ENCODE results near the gene FOXL2. TPM values are rescaled to one million over a fixed set of nuclear protein-coding genes. Genes with fewer than 3 reads are reported as not detected.

The FOXL2 gene
- total RNA-seq, 2 experiments from 2014 or later: not detected

DNA sequence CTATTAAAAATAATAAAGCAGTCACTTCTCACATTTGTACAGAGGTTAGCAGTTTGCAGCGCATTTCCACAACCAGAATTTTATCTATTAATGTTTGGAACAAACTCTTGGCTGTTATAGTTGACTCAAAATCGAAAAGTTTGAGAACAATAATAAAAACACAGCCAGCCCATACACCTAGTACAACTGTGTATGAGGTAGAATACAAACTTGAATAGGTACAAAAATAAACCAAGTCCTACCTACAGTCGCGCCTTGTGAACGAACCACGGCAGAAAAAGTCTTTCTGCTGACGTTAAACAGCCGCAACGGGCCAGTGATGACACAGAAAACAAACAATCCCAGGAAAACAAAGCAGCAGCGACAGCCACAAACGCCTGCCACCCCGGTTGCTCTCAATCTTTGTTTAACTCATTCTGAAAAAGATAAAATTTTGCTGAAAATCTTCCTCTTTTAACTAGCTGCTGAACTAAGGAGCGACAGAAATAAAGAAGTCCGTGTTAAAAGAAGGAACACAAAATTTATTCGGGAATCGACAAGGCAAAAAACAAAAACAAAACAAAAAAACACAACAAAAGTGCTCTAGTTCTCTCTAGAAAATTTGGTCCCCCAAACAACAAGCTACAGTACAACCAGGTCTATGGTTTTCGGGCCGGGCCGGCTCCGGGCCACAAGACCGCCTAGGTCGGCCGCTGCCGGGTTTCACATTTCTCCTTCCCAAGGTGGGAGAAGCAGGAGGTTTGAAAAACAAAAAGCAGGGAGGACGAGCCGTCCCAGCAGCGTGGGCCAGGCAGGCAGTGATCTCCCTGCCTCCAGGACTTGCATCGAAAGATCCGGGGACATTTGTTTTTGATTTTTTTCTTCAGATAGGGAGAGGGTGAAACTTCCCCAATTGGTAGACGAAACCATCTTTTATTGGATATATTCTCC lies 2.9 kb downstream of the FOXL2 start:
- Mint-ChIP-seq H3K4me1 (peaks cover 28% of the 10 kb centered on the region), H3K27me3 (peaks cover 87% of the 10 kb centered on the region), H3K36me3 (ENCODE audit: low read depth) (peaks cover 7% of the 10 kb centered on the region), H3K27ac (peak overlapping the region; percentile 33), H3K4me3 (peak overlapping the region; percentile 21), H3K9me3 (no peaks in the 10 kb centered on the region)
- POLR2A ChIA-PET: interaction anchor here (1.3 kb wide), 1 partner anchor 8 kb away, joined by 3 read pairs; no protein-coding TSS in a partner anchor
- CTCF ChIA-PET: interaction anchor here (1.3 to 2.4 kb wide), 3 partner anchors 8 to 385 kb away, joined by 4 to 9 read pairs (median 8); no protein-coding TSS in a partner anchor
- no peak for DNase-seq

DNA sequence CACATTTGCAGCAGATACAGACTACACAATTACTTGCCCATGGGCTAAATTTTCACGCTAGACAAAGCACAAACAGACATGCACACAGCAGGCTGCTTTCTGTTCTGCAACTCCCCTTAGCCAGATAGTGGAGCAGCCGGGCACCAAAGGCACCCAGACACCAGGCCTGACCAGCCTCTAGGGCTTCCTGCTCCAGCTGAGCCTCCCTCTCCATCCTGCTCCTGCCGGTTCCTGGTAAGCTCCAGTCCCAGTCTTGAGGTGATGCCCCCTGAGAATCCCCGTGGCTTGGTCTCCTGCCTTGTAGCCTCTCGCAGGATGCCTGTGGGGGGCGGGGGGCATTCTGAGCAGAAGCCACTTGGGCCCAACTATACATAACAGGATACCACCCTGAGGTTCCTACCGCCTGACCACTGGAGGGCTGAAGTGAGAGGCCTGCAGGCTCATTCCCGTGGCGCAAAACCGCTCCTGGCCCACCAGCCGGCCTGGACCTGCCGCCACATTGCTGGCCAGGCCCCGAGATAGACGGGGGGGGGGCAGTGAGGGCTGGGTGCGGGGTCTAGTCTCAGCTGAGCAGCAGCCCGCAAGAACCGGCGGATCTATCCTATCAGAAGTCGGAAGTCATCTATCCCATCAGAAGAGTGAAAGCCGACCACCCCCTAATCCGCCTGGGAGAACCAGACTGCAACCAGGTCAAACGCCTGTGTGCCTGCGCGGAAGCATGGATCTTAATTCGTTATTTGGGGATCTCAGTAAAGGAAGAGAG lies 3.9 kb downstream of the FOXL2 start:
- POLR2A ChIA-PET: no interaction called here
- no peaks in the 10 kb centered on the region for H3K9me3 Mint-ChIP-seq
- peaks cover 35% of the 10 kb centered on the region for H3K4me1 Mint-ChIP-seq
- H3K27me3 Mint-ChIP-seq: peaks cover 87% of the 10 kb centered on the region
- CTCF ChIA-PET: no interaction called here
- H3K4me3 Mint-ChIP-seq: no peak overlapping the region
- DNase-seq: no peak
- peaks cover 7% of the 10 kb centered on the region for H3K36me3 Mint-ChIP-seq (ENCODE audit: low read depth)
- no peak overlapping the region for H3K27ac Mint-ChIP-seq

- no peak overlapping the region for H3K27ac Mint-ChIP-seq
- no peak for DNase-seq
- H3K4me3 Mint-ChIP-seq: no peak overlapping the region
- peaks cover 6% of the 10 kb centered on the region for H3K36me3 Mint-ChIP-seq (ENCODE audit: low read depth)
- H3K9me3 Mint-ChIP-seq: no peaks in the 10 kb centered on the region
- POLR2A ChIA-PET: no interaction called here
- H3K27me3 Mint-ChIP-seq: peaks cover 87% of the 10 kb centered on the region
- CTCF ChIA-PET: interaction anchor here (1.3 to 1.8 kb wide), 3 partner anchors 19 to 348 kb away, joined by 3 to 5 read pairs (median 5); partner anchors contain the start of gene CEP70
- H3K4me1 Mint-ChIP-seq: peaks cover 36% of the 10 kb centered on the region
Observed at GRCh38 chr3:138942271-138942670, 4.7 kb downstream of the FOXL2 start.

- peaks cover 91% of the 10 kb centered on the region for H3K27me3 Mint-ChIP-seq
- peaks cover 6% of the 10 kb centered on the region for H3K36me3 Mint-ChIP-seq (ENCODE audit: low read depth)
- H3K4me1 Mint-ChIP-seq: peaks cover 38% of the 10 kb centered on the region
- no peak for DNase-seq
- ChIA-PET POLR2A (no interaction called here), CTCF (interaction anchor here (0.5 to 1.9 kb wide), 5 partner anchors 18 to 388 kb away, joined by 3 to 6 read pairs (median 5); partner anchors contain the start of gene CEP70)
- no peak overlapping the region for H3K4me3 Mint-ChIP-seq
- H3K9me3 Mint-ChIP-seq: no peaks in the 10 kb centered on the region
- no peak overlapping the region for H3K27ac Mint-ChIP-seq
Observed at GRCh38 chr3:138941259-138941885, 5.6 kb downstream of the FOXL2 start.

DNA sequence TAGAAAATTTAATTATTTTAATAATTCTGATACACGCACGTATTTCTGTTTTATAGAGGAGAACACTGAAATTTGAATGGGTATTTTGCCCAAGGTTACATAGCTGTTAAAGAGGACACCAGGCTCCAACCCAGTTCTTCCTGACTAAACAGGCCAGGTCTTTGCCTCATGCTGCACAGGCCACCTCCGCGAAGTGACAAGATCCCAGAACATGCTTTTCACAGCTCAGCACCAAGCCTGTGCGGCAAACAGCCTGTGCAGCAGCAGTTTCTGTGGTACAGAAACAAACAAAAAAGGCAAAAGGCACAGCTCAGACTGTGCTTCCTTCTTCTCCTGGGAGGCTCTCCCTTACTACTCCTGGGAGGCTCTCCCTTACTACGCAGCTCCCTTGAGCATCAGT lies 6.5 kb downstream of the FOXL2 start:
- ChIA-PET CTCF (interaction anchor here (0.6 to 1.9 kb wide), 3 partner anchors 36 to 389 kb away, joined by 3 to 6 read pairs (median 4); no protein-coding TSS in a partner anchor), POLR2A (interaction anchor here (0.6 kb wide), 1 partner anchor 372 kb away, joined by 3 read pairs; no protein-coding TSS in a partner anchor)
- H3K36me3 Mint-ChIP-seq (ENCODE audit: low read depth): peaks cover 6% of the 10 kb centered on the region
- DNase-seq: no peak
- no peak overlapping the region for H3K4me3 Mint-ChIP-seq
- H3K27me3 Mint-ChIP-seq: peaks cover 95% of the 10 kb centered on the region
- no peaks in the 10 kb centered on the region for H3K9me3 Mint-ChIP-seq
- H3K4me1 Mint-ChIP-seq: peaks cover 42% of the 10 kb centered on the region
- no peak overlapping the region for H3K27ac Mint-ChIP-seq

DNA sequence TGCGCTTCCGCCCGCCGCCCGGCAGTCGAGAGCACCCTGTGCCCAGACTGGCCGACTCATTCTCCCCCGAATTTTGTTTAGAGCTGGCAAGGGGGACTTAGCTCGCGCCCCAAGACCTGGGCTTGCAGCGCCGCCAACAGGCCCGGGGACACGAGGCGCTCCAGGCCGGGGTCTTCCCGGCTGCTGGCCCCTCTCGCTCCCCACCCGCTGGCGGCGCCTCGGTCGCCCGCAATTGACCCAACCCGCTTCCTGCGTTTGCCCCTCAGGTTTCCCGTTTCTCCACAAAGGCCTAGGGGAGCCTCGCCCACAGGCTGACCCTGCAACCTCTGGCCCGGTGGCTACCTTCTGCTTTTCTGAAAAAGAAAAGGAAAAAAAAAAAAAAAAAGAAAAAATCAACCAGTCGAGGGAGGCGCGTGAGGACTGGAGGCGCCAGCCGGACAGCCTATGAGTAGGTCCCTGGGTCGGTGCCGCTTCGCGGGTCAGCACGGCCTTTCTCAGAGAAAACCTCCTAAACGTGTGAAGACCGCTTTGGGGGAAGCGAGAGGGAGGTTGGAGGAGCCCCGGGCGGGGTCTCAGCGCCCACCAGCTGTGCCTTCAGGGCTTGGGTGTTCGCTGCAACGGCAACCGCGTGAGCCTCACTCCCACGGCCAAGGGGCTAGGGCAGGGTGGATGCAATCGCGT lies 7.2 kb downstream of the FOXL2 start:
- Mint-ChIP-seq H3K27ac (no peak overlapping the region), H3K9me3 (no peaks in the 10 kb centered on the region), H3K4me1 (peaks cover 35% of the 10 kb centered on the region), H3K27me3 (peaks cover 93% of the 10 kb centered on the region), H3K36me3 (ENCODE audit: low read depth) (peaks cover 2% of the 10 kb centered on the region), H3K4me3 (no peak overlapping the region)
- CTCF ChIA-PET: interaction anchor here (1.0 to 1.9 kb wide), 2 partner anchors 332 to 389 kb away, joined by 3 to 6 read pairs; no protein-coding TSS in a partner anchor
- POLR2A ChIA-PET: interaction anchor here (0.6 kb wide), 1 partner anchor 373 kb away, joined by 3 read pairs; no protein-coding TSS in a partner anchor
- DNase-seq: no peak

- peaks cover 89% of the 10 kb centered on the region for H3K27me3 Mint-ChIP-seq
- CTCF ChIA-PET: interaction anchor here (1.9 kb wide), 1 partner anchor 390 kb away, joined by 6 read pairs; no protein-coding TSS in a partner anchor
- no peaks in the 10 kb centered on the region for H3K9me3 Mint-ChIP-seq
- H3K36me3 Mint-ChIP-seq (ENCODE audit: low read depth): peaks cover 2% of the 10 kb centered on the region
- DNase-seq: no peak
- peaks cover 30% of the 10 kb centered on the region for H3K4me1 Mint-ChIP-seq
- H3K27ac Mint-ChIP-seq: no peak overlapping the region
- no peak overlapping the region for H3K4me3 Mint-ChIP-seq
- POLR2A ChIA-PET: no interaction called here
Observed at GRCh38 chr3:138938877-138939560, 7.9 kb downstream of the FOXL2 start.

DNA sequence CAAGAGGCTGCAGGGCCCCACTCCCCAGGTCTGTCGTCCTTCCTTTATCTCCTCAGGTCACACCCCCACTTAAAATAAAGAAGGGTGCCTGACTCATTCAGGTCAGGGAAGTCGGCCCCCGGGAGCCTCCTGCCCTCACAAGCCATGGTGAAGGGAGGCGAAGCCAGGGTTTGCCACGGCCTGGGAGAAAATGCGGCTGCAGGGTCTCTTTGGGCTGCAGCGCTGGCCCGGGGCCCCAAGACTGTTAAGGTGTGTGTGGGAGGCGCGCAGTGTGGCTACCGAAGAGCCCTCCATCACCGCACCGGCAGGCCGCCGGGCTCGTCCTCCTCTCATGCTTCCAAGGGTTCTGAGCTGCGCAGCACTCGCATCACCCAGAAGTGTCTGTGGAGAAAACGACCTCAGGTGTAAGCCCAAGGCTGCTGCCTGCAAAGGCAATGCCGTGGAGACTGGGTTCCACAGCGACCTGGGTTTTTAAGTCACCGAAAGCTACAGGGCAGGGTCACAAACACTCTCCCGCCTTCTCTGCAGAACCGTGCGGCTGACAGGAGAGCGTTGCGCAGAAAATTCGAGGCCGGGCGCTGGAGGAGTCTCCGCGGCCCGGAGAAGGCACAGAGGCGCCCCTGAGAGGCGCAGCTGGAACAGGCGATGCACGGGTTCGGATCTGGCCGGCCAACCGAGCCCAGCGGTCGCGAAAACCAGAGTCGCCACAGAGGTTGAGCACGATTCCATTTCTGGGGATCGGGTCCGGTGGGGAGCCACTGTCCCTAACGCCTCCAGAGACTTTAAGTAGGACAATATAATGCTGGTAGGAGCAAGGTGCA lies 8.7 kb downstream of the FOXL2 start:
- Mint-ChIP-seq H3K27ac (no peak overlapping the region), H3K9me3 (no peaks in the 10 kb centered on the region), H3K27me3 (peaks cover 87% of the 10 kb centered on the region), H3K36me3 (ENCODE audit: low read depth) (peaks cover 2% of the 10 kb centered on the region), H3K4me3 (no peak overlapping the region), H3K4me1 (peaks cover 26% of the 10 kb centered on the region)
- DNase-seq: no peak
- CTCF ChIA-PET: no interaction called here
- POLR2A ChIA-PET: no interaction called here

DNA sequence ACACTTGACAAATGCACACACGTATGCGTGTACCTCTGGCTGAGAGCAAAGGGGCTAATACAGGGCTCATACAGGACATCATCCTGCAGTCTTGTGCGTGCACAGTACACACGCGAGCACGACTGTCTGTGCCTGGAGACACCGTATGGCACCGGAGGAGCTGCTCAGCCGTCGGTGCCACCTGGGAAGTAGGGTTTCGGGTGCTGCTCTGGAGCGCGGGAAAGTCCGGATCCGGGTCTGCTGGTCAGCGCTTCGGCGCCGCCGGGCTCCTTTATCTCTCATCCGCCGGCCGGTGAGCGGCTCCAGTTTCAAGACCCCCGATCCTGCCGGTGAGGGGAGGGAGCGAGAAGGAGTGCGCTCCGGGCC lies 9.3 kb downstream of the FOXL2 start:
- no peak overlapping the region for H3K4me3 Mint-ChIP-seq
- peaks cover 26% of the 10 kb centered on the region for H3K4me1 Mint-ChIP-seq

GRCh38 chr3:138936741-138937689 lies 9.9 kb downstream of the FOXL2 start:
- peak overlapping the region; percentile 35 for H3K27ac Mint-ChIP-seq
- peaks cover 2% of the 10 kb centered on the region for H3K36me3 Mint-ChIP-seq (ENCODE audit: low read depth)
- peaks cover 82% of the 10 kb centered on the region for H3K27me3 Mint-ChIP-seq
- peaks cover 26% of the 10 kb centered on the region for H3K4me1 Mint-ChIP-seq
- DNase-seq: no peak
- H3K9me3 Mint-ChIP-seq: no peaks in the 10 kb centered on the region
- H3K4me3 Mint-ChIP-seq: no peak overlapping the region
- POLR2A ChIA-PET: interaction anchor here (1.3 kb wide), 1 partner anchor 8 kb away, joined by 3 read pairs; no protein-coding TSS in a partner anchor
- CTCF ChIA-PET: interaction anchor here (0.7 to 5.0 kb wide), 21 partner anchors 8 to 1169 kb away, joined by 3 to 27 read pairs (median 6); partner anchors contain the start of genes CEP70, ESYT3, FOXL2 and FOXL2NB

More for the DNA sequence above, 9.3 kb downstream of the FOXL2 start:
- ChIA-PET CTCF (no interaction called here), POLR2A (no interaction called here)
- Mint-ChIP-seq H3K27ac (no peak overlapping the region), H3K9me3 (no peaks in the 10 kb centered on the region), H3K27me3 (peaks cover 87% of the 10 kb centered on the region), H3K36me3 (ENCODE audit: low read depth) (peaks cover 2% of the 10 kb centered on the region)
- no peak for DNase-seq

All from activated CD4-positive, alpha-beta memory T cell treated with anti-CD3 and anti-CD28 coated beads, Interleukin-2, amount 10 ng/mL, durations not matched to agents 7 days and 5 days (primary cell).